Endothelial cell of umbilical vein (primary cell): Measurements from ENCODE around the gene GLRA2. TPM values are rescaled to one million over a fixed set of nuclear protein-coding genes. Genes with fewer than 3 reads are reported as not detected.

Source experiments
- BruUV-seq: library from RNA; stranded (reverse); fragments of 400-500 nt; replicated peaks from 2 replicates; lab custom pipeline; 2021; lab: Mats Ljungman, UMichigan
- CTCF ChIA-PET: fragments of 300-600, 350-600 bp; sonication (Branson Sonifier 250); formaldehyde crosslinking; loops from one replicate; lab custom pipeline; 2021; ENCODE audit warnings: antibody characterized with exemption, inconsistent platforms; lab: Charles Lee
- POLR2A ChIA-PET: fragments of 300-600, 350-600 bp; sonication (Branson Sonifier 250); formaldehyde crosslinking; loops from one replicate; lab custom pipeline; 2021; ENCODE audit warnings: antibody characterized with exemption, inconsistent platforms; lab: Charles Lee
- DNase-seq: peaks from one replicate; pipeline ENCODE4 v3.0.0-alpha.2; 2011; ENCODE audit warnings: low read depth, low spot score
- FAIRE-seq: peaks from 2 replicates; lab custom pipeline; 2011; peaks lifted over from hg19 to GRCh38; lab: Jason Lieb, UNC
- H2AFZ ChIP-seq: 2 replicates; pipeline ENCODE4 v1.6.0; 2012; ENCODE audit warnings: low read depth, low read length, control low read depth, inconsistent platforms
- H3K27ac ChIP-seq: 2 replicates; pipeline ENCODE4 v1.5.1; 2011; ENCODE audit warnings: low read depth, mild to moderate bottlenecking, control low read depth, low read length, moderate library complexity; ENCODE audit not compliant: insufficient read depth
- H3K27me3 ChIP-seq, 2 experiments: 2 replicates each; pipeline versions ENCODE4 v1.6.0 to v1.6.1; 2011; ENCODE audit warnings: low read length in 2 of 2, mixed read lengths in 1 of 2; ENCODE audit not compliant: control insufficient read depth in 2 of 2, insufficient read depth in 2 of 2
- H3K36me3 ChIP-seq, 2 experiments: 2 replicates in 1 of 2; 3 replicates in 1 of 2; pipeline ENCODE4 v1.5.1; 2011; ENCODE audit warnings: low read length in 2 of 2, mild to moderate bottlenecking in 1 of 2, moderate library complexity in 1 of 2; ENCODE audit not compliant: control insufficient read depth in 2 of 2, insufficient read depth in 2 of 2; ENCODE audit errors: extremely low read depth in 1 of 2
- H3K4me1 ChIP-seq: 3 replicates; pipeline ENCODE4 v1.5.1; 2011; ENCODE audit warnings: mild to moderate bottlenecking, low read length; ENCODE audit not compliant: control insufficient read depth, insufficient read depth; ENCODE audit errors: extremely low read depth
- H3K4me2 ChIP-seq: 2 replicates; pipeline ENCODE4 v1.6.1; 2011; ENCODE audit warnings: low read length, control low read depth, mixed read lengths; ENCODE audit not compliant: insufficient read depth
- H3K4me3 ChIP-seq, 3 experiments: fragments of 200-600 bp in 1 of 3; sonication (generic), shearing (Covaris generic) in 1 of 3; replicated peaks in 1 of 3; 2 replicates each; pipeline ENCODE4 v1.5.1; 2011 to 2016; ENCODE audit warnings: control low read depth in 3 of 3, low read length in 3 of 3, mild to moderate bottlenecking in 2 of 3, inconsistent platforms in 1 of 3, low read depth in 1 of 3, moderate library complexity in 1 of 3; ENCODE audit not compliant: insufficient read depth in 1 of 3
- H3K79me2 ChIP-seq: 2 replicates; pipeline ENCODE4 v1.6.0; 2012; ENCODE audit warnings: low read length, inconsistent platforms; ENCODE audit not compliant: control insufficient read depth, insufficient read depth
- H3K9ac ChIP-seq: replicated peaks from 2 replicates; pipeline ENCODE3; 2011; ENCODE audit warnings: low read length, control low read depth; ENCODE audit not compliant: insufficient read depth; ENCODE audit errors: extremely low read depth
- H3K9me1 ChIP-seq: replicated peaks from 3 replicates; pipeline ENCODE4 v1.6.0; 2011; ENCODE audit warnings: mild to moderate bottlenecking, low read length; ENCODE audit not compliant: control insufficient read depth, insufficient read depth; ENCODE audit errors: extremely low read depth
- H3K9me3 ChIP-seq: replicated peaks from 2 replicates; pipeline ENCODE4 v1.5.1; 2012; ENCODE audit warnings: low read length, inconsistent platforms; ENCODE audit not compliant: control insufficient read depth, insufficient read depth
- H4K20me1 ChIP-seq: replicated peaks from 2 replicates; pipeline ENCODE3; 2011; ENCODE audit warnings: mild to moderate bottlenecking, low read length; ENCODE audit not compliant: control insufficient read depth, insufficient read depth; ENCODE audit errors: extremely low read depth
- EZH2 ChIP-seq: IDR thresholded peaks from 2 replicates; pipeline ENCODE4 v1.6.1; 2012; ENCODE audit warnings: borderline replicate concordance, low read depth, mild to moderate bottlenecking, moderate library complexity, low read length, inconsistent platforms; ENCODE audit not compliant: severe bottlenecking
- FOS ChIP-seq: IDR thresholded peaks from 2 replicates; pipeline ENCODE4 v1.6.1; 2011; ENCODE audit warnings: mild to moderate bottlenecking, low read length, moderate library complexity, borderline replicate concordance; ENCODE audit not compliant: insufficient read depth
- GATA2 ChIP-seq: IDR thresholded peaks from 2 replicates; pipeline ENCODE4 v1.7.0; 2011; ENCODE audit warnings: low read depth, mild to moderate bottlenecking, moderate library complexity, mixed read lengths, low read length; ENCODE audit not compliant: insufficient read length, insufficient read depth
- JUN ChIP-seq: IDR thresholded peaks from 2 replicates; pipeline ENCODE4 v1.6.1; 2011; ENCODE audit warnings: borderline replicate concordance, low read depth; ENCODE audit not compliant: insufficient read length, insufficient read depth
- MAX ChIP-seq: IDR thresholded peaks from 2 replicates; pipeline ENCODE4 v1.6.1; 2011; ENCODE audit not compliant: insufficient read depth, insufficient read length
- MYC ChIP-seq: IDR thresholded peaks from one replicate; pipeline ENCODE4 v1.6.1; 2011; ENCODE audit warnings: mild to moderate bottlenecking, low read depth, low read length
- POLR2A ChIP-seq: IDR thresholded peaks from 2 replicates; pipeline ENCODE4 v1.6.1; 2012; ENCODE audit warnings: low read depth, mild to moderate bottlenecking, control low read depth, low read length
- POLR2AphosphoS5 ChIP-seq: IDR thresholded peaks from 2 replicates; pipeline ENCODE4 v1.6.1; 2012; ENCODE audit warnings: low read depth, mild to moderate bottlenecking, control low read depth, low read length, moderate library complexity; ENCODE audit not compliant: insufficient read depth
- dilution Hi-C: fragments of 300-500 bp; cut with MboI; formaldehyde crosslinking; loops from one replicate; pipeline ENCODE4 v1.15.0; 2019; ENCODE audit warnings: low sequenced_read_pairs; ENCODE audit not compliant: extremely low pct_ligation_motif_present
- intact Hi-C: fragments of 100-400 bp; cut with micrococcal nuclease; formaldehyde crosslinking; loops from one replicate; pipeline ENCODE4 v1.10.0; 2022
- polyA plus RNA-seq, 4 experiments: library from polyadenylated mRNA; depleted of rRNA in 3 of 4; stranded (reverse) in 3 of 4; unstranded in 1 of 4; fragments of >200 nt; gene quantifications; 2 replicates each; pipeline versions ENCODE4 v1.2.1 to v1.2.3, GENCODE V29; 2011 to 2012; ENCODE audit warnings: missing spikeins in 1 of 4
- total RNA-seq: library from RNA; stranded (reverse); gene quantifications from 2 replicates; pipeline ENCODE4 v1.2.3, GENCODE V29; 2021
- TF ChIP-seq, protein P1 (sequence below), 2 donors: IDR thresholded peaks; 1 replicate in 1 of 2; 2 replicates in 1 of 2; pipeline ENCODE4 v1.5.1; 2011; ENCODE audit warnings: low read length in 2 of 2, mild to moderate bottlenecking in 2 of 2, moderate library complexity in 2 of 2, control low read depth in 1 of 2, inconsistent platforms in 1 of 2, low read depth in 1 of 2; ENCODE audit not compliant: insufficient read depth in 1 of 2; ENCODE audit errors: extremely low read depth in 1 of 2

GLRA2 gene
- total and polyA plus RNA-seq, 2 donors (not counting 3 experiments of a cell fraction or from before 2014, with no cell fraction given): not detected

DNA sequence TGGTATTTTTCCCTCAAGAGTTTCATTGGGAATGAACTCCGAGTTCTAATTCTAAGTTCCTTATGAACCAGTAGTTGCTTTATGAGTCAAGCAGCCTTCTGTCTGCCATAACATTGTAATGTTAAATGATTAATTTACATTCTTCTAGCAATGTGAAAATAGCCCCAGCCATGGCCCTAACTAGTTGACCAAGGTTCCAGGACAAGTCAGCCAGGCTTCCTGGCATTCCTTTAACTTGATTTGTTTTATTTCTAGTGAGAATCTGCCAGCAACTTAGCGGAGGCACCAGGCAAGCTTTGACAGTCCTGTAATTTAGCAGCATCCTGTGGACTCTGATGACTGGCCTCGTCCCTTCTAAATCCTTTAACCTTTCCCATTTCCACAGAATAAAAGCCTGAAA, 69.0 kb downstream of the GLRA2 start:
- no peaks in the 10 kb centered on the region for H3K36me3 ChIP-seq
- dilution Hi-C loops: no loop called here
- no peaks in the 10 kb centered on the region for H4K20me1 ChIP-seq
- no peak overlapping the region for H3K27ac ChIP-seq
- no TSS peak for BruUV-seq
- intact Hi-C loops: no loop called here
- DNase-seq (no peak), FAIRE-seq (no peak)
- H3K9ac ChIP-seq: no peak overlapping the region
- H3K79me2 ChIP-seq: no peaks in the 10 kb centered on the region
- H2AFZ ChIP-seq: no peak overlapping the region
- H3K9me3 ChIP-seq: no peaks in the 10 kb centered on the region
- no peaks in the 10 kb centered on the region for H3K27me3 ChIP-seq
- no peaks in the 10 kb centered on the region for H3K9me1 ChIP-seq
- ChIA-PET CTCF (no interaction called here), POLR2A (no interaction called here)
- no peaks in the 10 kb centered on the region for H3K4me1 ChIP-seq
- H3K4me2 ChIP-seq: no peak overlapping the region
- TF ChIP-seq POLR2AphosphoS5 (no peak), MYC (no peak), POLR2A (no peak), GATA2 (no peak), MAX (no peak), FOS (no peak), EZH2 (no peak), JUN (no peak)
- TF ChIP-seq, protein P1, sequence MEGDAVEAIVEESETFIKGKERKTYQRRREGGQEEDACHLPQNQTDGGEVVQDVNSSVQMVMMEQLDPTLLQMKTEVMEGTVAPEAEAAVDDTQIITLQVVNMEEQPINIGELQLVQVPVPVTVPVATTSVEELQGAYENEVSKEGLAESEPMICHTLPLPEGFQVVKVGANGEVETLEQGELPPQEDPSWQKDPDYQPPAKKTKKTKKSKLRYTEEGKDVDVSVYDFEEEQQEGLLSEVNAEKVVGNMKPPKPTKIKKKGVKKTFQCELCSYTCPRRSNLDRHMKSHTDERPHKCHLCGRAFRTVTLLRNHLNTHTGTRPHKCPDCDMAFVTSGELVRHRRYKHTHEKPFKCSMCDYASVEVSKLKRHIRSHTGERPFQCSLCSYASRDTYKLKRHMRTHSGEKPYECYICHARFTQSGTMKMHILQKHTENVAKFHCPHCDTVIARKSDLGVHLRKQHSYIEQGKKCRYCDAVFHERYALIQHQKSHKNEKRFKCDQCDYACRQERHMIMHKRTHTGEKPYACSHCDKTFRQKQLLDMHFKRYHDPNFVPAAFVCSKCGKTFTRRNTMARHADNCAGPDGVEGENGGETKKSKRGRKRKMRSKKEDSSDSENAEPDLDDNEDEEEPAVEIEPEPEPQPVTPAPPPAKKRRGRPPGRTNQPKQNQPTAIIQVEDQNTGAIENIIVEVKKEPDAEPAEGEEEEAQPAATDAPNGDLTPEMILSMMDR (IDR thresholded peaks at IDR 0.05; ENCODE audit: extremely low read depth in 1 of 2, insufficient read depth in 1 of 2, low read depth in 1 of 2, low read length in 2 of 2): no peak
- H3K4me3 ChIP-seq: no peak overlapping the region
